HG03025 (cell line): ENCODE results near the gene NUTM2G.
"Not testable (repeated sequence)": the region's sequence is repeated elsewhere in the genome, so short reads cannot be mapped to it uniquely, and the experiment has no call there.

Experiments
- ATAC-seq: cut with Tn5 transposase; IDR thresholded peaks from one replicate; pipeline ENCODE4 v1.9.1; 2021; ENCODE audit warnings: mild to moderate bottlenecking, moderate library complexity; ENCODE audit not compliant: unreplicated experiment, low FRiP score

NUTM2G gene, protein sequence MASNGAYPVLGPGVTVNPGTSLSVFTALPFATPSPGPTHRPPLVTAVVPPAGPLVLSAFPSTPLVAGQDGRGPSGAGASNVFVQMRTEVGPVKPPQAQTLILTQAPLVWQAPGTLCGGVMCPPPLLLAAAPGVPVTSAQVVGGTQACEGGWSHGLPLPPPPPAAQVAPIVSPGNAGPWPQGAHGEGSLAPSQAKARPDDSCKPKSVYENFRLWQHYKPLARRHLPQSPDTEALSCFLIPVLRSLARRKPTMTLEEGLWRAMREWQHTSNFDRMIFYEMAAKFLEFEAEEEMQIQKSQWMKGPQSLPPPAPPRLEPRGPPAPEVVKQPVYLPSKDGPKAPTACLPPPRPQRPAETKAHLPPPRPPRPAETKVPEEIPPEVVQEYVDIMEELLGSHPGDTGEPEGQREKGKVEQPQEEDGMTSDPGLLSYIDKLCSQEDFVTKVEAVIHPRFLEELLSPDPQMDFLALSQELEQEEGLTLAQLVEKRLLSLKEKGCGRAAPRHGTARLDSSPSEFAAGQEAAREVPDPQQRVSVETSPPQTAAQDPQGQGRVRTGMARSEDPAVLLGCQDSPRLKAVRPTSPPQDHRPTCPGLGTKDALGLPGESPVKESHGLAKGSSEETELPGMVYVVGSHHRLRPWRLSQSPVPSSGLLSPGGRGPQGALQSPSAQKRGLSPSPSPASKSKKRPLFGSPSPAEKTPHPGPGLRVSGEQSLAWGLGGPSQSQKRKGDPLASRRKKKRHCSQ

DNA sequence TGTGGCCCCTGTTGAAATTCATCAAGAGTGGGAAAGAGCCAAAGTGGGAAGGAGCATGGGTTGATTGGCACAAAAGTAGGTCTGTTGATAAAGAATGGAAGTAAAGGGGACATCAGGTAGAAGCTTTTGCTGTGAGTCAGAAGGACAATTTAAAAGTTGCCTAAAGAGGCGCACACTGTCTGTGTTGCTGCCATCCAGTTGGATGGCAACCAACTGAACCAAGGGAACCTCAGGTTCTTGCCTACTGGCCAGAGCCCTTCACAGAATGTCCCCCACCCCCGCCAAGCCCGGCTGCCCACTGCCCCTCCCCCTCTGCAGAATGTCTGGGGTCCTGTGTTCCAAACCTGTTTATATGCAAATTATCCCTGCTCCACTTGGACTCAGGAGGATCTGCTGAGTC, at the start of gene NUTM2G:
Gene NUTM2G, plus strand, starts transcription at position 301 of the 400 bp plus-strand sequence. CDS start 182 bp downstream, outside the sequence.
- ATAC-seq: not testable (repeated sequence)

DNA sequence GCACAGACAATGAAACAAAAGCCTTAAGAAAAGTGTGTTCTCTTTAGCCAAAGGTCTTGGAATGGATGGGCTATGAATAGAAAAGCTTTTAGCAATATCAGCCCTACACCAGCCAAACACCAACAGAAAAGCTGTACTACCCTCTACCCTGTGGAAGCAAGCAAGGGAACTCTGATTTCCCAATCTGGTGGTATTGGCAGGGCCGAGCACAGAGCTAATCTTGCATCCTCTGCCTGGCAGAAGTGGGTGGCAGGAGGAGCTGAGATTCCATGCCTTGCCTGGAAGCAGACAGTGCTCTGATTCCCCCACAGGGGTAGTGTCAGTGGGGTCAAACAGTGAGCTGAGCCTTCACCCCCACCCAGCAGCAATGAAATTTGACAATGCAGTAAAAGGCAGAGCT, 44.7 kb upstream of the NUTM2G start:
- no peak for ATAC-seq

DNA sequence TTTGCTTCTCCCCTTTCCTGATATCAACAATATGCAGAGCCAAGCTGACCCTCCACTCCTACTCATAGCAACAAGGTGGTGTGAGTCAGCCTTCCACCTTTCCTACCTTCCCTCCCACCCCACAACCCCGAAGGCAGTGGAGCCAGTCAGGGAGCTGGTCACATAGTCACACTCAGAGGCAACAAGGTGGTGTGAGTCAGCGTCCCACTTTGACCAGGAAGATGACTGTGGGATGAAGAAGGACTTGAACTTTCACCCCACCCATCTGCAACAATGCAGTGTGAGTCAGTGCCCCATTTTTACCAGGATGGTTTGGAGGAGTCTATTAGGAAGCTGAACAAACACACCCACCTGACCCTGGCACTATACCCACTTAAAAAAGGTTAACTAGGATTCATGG, 44.2 kb upstream of the NUTM2G start:
- ATAC-seq: no peak

DNA sequence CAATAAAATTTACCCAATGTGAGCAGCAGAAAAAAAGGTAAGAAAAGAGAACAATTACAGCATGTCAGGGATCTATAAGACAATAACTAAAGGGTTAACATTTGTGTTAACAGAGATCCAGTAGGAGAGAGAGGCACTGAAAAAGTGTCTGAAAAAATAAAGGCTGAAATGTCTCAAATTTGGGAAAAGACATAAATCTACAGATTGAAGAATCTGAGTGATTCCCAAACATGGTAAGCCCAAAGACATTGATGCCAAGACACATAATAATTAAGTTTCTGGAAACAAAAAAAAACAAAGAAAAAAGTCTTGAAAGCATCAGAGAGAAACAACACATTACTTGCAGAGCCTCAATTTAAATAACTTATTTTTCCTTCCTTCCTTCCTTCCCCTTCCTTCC, 43.2 kb upstream of the NUTM2G start:
- ATAC-seq: no peak

DNA sequence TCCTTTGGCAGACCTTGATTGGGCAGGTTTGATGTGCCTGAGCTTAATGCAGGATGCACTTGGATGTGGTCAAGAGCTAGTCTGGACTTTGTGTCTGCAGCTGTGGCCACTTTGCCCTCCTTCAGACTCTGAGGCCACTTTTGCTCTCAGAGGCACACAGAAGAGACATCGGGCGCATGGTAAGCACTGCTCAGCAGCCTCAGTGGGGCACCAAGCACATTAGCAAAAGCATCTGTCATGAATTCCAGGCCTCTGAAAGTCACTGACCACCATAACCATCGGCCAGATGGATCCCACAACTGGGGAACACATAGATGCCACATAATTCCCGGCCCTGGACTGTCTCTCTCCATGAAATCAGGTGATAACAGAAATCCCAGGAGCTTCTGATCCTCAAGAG, 40.1 kb upstream of the NUTM2G start:
- no peak for ATAC-seq

DNA sequence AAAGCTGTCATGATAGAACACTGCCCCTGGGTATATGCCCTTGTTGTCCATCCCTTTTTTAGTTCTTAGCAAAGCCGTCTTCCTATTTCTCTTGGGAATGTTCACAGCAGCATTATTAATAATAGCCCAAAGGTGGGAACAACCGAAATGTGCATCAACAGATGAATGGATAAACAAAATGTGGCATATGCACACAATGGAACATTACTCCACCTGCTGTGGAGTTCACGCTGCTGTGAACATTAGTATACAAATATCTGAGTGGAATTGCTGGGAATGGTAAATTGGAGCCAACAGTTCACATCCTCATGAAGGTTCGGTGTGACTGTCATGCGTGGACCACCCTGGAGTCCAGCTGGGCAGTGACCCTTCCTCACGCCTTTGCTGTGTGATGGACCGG, 36.5 kb upstream of the NUTM2G start:
- no peak for ATAC-seq

DNA sequence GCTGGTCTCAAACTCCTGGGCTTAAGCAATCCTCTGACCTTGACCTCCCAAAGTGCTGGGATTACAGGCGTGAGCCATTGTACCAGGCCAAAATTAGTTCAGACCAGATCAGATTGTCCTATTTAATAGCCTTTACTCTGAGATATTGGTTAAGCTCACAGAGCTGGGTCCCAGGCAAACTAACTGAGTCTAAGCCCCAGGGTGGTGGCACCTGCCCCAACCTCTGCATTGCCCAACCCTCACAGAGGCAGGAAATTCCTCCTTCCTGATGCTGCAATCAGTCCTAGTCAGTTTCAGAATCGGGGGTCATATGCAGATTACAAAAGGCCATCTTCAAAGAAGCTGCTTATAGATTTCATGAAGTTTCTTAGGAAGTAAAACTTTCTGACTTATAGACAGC, 28.6 kb upstream of the NUTM2G start:
- ATAC-seq: not testable (repeated sequence)

DNA sequence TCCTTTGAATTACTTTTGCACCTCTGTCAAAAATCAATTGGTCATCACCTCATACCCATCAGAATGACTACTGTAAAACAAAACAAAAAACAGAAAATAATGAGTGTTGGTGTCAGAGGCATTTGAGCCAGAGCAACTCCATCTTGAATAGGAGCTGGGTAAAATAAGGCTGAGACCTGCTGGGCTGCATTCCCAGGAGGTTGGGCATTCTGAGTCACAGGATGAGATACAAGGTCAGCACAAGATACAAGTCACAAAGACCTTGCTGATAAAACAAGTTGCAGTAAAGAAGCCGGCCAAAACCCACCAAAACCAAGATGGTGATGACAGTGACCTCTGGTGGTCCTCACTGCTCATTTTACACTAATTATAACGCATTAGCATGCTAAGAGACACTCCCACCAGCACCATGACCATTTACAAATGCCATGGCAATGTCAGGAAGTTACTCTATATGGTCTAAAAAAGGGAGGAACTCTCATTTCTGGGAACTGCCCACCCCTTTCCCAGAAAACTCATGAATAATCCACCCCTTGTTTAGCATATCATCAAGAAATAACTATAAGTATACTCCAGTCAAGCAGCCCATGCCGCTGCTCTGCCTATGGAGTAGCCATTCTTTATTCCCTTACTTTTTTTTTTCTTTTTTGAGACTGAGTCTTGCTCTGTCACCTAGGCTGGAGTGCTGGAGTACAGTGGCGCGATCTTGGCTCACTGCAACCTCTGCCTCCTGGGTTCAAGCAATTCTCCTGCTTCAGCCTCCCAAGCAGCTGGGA, 23.5 kb upstream of the NUTM2G start:
- ATAC-seq: not testable (repeated sequence)

DNA sequence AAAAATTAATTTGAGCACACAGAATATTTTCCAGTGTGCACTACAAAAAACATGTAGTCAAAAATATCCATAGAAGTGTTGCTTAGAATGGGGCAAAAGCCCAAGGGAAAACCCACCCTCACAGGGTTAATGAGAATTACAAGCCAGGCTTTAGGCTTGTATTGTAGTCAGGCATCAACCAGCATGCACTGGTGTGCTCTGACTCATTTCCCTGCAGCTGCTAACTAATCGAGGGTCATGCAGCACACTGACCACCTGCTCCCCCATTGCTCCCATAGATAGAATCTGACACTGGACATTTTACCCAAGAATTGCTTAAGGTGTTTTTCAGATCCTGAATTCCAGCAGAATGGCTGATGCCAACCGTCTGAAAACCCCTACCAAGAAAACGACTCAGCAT, 20.2 kb upstream of the NUTM2G start:
- ATAC-seq: not testable (repeated sequence)

DNA sequence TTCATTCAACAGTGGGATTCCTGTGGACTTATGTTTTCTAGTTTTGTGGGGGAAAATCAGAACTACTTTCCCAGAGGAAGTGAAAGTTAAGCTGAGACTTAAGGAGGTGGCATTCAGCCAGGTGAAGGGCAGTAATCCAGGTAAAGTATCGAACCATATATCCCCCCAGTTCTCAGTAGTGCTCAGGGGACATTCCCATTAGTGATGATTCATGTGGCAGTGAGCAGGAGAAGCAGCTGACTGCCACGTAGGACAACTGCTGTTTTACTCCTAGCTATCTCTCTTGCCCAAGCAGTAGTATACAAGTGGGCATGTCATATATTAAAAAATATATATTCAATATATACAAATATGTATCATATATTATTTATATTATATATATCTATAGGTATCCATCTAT, 13.1 kb upstream of the NUTM2G start:
- not testable (repeated sequence) for ATAC-seq

DNA sequence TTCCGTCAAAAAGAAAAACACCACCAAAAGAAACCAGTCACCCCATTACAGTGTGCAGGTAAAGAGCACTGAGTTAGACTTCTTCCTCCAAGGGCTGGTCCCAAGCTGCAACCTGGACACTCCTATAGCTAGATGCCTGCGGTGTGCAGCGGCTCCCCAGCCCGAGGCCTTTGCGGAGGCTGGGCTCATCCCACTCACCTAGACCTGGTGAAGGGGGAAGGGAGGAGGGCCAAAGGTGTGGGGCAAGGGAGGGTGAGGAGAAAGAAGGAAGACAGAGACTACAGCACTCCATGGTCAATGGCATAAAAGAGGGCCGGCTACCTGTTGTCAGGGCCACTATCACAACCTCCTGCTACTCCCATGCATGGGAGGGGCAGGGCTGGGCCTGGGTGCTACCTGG, 12.1 kb upstream of the NUTM2G start:
- ATAC-seq: not testable (repeated sequence)

DNA sequence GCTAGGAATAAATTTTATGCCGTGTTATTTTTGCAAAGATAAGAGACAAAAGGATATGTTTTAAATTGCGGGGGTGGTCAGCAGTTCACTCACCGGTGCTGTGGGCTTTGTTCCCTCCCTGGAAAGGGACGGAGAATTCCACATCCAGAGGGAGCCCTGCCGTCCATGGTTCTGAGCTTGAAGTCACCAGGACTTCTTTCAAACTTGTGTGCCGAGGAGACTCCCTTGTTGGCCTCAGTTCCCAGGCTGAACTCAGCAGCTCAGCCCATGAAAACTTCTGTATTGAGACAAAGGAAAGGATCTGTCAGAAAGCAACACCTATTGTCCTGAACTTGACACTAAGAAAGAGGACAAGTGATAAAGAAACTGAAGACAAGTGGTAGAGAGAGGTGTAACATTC, 10.1 kb upstream of the NUTM2G start:
- ATAC-seq: not testable (repeated sequence)

DNA sequence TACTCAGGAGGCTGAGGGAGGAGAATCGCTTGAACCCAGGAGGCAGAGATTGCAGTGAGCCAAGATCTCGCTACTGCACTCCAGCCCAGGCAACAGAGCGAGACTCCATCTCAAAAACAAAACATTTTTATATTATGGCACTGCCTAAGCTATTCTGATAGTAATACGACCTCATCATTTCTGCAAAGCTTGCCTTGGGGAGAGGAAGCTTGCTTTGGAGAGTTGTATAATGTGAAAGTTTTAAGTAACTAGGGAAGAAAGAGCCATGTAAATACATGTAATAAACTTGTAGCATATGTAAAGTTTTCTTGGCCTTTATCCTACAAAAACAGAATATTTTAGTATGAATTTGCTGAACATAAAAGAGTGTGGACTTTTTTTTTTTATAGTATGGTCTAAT, 7.8 kb upstream of the NUTM2G start:
- ATAC-seq: not testable (repeated sequence)

DNA sequence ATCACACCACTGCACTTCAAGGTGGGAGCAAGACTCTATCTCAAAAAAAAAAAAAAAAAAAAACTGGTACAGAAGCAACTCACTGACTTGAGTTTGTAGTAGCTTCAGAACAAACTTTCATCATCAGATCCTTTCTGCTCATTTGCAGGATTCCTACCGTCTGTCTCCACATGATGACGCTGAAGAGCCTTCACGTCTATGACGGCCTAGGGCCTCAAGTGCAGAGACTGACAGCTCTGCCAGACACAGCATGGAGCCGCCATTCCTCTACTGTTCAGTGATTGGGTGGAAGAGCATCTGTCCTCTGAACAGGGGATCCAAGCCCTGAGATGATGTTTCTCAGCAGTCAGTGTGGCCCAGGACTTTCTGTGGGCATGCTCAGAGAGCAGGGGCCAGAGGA, 3.1 kb upstream of the NUTM2G start:
- not testable (repeated sequence) for ATAC-seq

DNA sequence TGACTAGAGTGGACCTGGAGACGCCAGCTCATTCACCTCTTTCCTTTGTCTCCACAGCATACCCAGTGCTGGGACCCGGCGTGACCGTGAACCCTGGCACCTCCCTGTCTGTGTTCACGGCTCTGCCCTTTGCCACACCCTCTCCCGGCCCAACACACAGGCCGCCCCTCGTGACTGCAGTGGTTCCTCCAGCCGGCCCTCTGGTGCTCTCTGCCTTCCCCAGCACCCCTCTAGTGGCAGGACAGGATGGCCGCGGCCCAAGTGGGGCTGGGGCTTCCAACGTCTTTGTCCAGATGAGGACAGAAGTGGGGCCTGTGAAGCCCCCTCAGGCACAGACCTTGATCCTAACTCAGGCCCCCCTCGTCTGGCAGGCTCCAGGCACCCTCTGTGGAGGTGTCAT, 3.0 kb downstream of the NUTM2G start:
- ATAC-seq: not testable (repeated sequence)

DNA sequence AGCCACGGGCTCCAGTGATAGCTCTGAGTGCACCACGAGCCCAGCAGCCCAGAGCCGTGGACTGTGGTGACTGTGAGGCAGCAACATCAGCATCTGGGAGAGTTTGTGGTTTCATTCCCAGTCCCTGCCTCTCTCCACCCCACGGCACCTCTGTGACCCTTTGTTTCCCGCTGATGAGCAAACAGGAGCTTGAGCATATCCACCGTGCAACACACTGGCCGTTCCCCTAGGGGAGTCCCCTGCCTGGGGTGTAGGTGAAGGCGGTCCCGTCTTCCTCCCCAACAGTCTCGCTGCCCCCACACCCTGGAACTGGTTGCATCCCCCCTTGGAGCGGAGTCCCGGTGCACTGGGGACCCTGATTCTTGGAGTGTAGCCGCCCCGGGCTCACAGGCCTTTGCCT, 5.5 kb downstream of the NUTM2G start:
- ATAC-seq: not testable (repeated sequence)

DNA sequence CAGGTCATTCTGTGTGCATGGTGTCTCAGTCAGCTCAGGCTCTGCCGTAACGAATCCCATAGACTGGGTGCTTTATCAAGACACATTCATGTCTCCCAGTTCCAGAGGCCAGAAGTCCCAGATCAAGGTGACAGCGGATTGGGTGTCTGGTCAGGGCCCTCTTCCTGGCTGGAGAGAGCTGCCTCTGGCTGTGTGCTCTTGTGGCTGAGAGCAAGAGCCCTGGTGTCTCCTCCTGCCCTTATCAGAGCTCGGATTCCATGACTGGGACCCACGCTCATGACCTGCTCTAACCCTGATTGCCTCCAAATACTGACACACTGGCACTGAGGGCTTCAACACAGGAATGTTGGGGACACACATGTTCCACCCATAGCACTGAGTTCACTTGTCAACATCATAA, 6.1 kb downstream of the NUTM2G start:
- not testable (repeated sequence) for ATAC-seq

DNA sequence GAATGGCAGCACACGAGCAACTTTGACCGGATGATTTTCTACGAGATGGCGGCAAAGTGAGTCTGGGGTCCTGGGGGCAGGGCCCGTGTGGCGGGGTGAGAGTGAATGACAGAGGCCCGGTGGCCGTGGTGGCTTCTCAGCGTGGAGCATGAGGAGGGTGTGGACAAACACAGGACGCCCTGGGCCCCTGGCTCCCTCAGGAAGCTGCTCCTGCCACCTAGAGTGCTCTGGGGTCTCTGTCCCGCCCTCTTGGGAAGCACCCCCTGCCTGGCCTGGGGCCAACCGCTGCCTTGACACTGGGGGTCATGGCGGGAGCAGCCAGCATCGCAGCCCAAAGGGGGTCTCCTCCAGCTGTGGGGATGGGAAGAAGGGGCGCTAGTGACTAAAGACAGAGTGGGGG, 6.8 kb downstream of the NUTM2G start:
- ATAC-seq: not testable (repeated sequence)

DNA sequence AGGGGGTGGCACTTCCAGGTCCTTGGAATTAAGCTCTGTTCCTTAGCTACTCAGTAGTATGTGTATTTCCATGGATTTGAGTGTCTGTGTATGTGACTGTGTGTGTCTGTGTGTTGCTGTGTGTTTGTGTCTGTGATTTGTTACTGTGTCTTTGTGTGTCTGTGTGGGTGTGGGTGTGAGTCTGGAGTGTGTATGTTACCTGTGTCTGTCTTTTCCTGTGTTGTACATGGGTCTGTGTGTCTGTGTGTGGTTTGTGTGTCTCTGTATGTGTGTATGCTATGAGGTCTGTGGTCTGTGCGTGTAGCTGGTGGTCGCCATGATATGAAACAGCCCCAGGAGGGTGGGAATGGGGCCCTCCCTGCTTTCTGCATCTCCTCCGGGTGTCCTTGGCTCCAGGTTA, 8.8 kb downstream of the NUTM2G start:
- not testable (repeated sequence) for ATAC-seq

DNA sequence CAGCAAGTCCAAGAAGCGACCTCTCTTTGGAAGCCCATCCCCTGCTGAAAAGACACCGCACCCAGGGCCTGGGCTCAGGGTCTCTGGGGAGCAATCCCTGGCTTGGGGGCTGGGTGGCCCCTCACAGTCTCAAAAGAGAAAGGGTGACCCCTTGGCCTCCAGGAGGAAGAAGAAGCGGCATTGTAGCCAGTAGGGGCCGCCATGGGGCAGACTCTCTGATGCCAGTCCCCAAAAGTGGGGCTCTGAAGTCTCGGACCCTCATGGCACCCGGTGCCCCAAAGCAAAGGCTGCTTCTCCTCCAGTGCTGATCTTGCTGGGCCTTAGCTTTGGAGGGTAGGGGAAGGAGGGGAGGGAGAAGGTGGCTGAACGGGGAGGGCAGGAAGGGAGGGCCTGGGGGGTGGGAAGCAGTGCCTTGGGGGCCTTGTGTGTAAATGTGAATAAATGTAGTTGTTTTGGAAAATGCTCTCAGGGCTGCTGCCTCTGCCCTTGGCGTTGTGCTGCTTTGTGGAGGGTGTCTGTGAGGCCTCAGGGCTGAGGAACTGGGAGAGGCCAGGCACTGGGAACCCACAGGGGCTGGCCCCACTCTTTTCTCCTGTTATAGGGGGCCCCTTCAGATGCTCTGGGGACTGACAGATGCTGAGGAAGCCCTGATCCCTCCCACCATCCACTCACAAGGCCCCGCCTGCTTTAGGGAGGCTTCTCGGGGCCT, 10.5 kb downstream of the NUTM2G start:
- not testable (repeated sequence) for ATAC-seq
